HEK293T (cell line): ENCODE measurements around the gene MACROH2A1.

Experiments
- BHLHE40 ChIP-seq: fragments of 450-650 bp; IDR thresholded peaks from 2 replicates; pipeline ENCODE4 v1.6.1; 2016; ENCODE audit warnings: mild to moderate bottlenecking, moderate library complexity, borderline replicate concordance
- CTBP1 ChIP-seq: fragments of 450-650 bp; IDR thresholded peaks from 2 replicates; pipeline ENCODE4 v1.6.1; 2016; ENCODE audit warnings: borderline replicate concordance
- ELF4 ChIP-seq: fragments of 450-650 bp; IDR thresholded peaks from 2 replicates; pipeline ENCODE4 v1.6.1; 2017; ENCODE audit warnings: antibody characterized with exemption
- FOXM1 ChIP-seq: fragments of 450-650 bp; IDR thresholded peaks from 2 replicates; pipeline ENCODE4 v1.6.1; 2017; ENCODE audit warnings: mild to moderate bottlenecking, borderline replicate concordance
- HDGF ChIP-seq: fragments of 450-650 bp; IDR thresholded peaks from 2 replicates; pipeline ENCODE4 v1.6.1; 2017; ENCODE audit warnings: antibody characterized with exemption, borderline replicate concordance
- L3MBTL2 ChIP-seq: fragments of 450-650 bp; conservative IDR thresholded peaks from 2 replicates; pipeline ENCODE4 v1.6.1; 2016; ENCODE audit warnings: mild to moderate bottlenecking
- NFRKB ChIP-seq: fragments of 450-650 bp; IDR thresholded peaks from 2 replicates; pipeline ENCODE4 v1.6.1; 2016; ENCODE audit warnings: mild to moderate bottlenecking, moderate library complexity
- PKNOX1 ChIP-seq: fragments of 450-650 bp; IDR thresholded peaks from 2 replicates; pipeline ENCODE4 v1.6.1; 2016
- SP1 ChIP-seq: fragments of 450-650 bp; IDR thresholded peaks from 2 replicates; pipeline ENCODE4 v1.6.1; 2017
- SUZ12 ChIP-seq: fragments of 450-650 bp; IDR thresholded peaks from 2 replicates; pipeline ENCODE4 v1.6.1; 2016; ENCODE audit warnings: mild to moderate bottlenecking
- TARDBP ChIP-seq: fragments of 450-650 bp; IDR thresholded peaks from 2 replicates; pipeline ENCODE4 v1.6.1; 2016
- ZNF384 ChIP-seq: fragments of 450-650 bp; IDR thresholded peaks from 2 replicates; pipeline ENCODE4 v1.6.1; 2016

GRCh38 chr5:135386096-135386495 is 12.9 kb downstream of the MACROH2A1 start:
- TF ChIP-seq TARDBP (no peak), L3MBTL2 (no peak), ELF4 (no peak), SP1 (no peak), PKNOX1 (no peak), CTBP1 (no peak), FOXM1 (no peak), BHLHE40 (no peak), ZNF384 (no peak), NFRKB (no peak), HDGF (no peak), SUZ12 (no peak)
